HG02642 (cell line): Measurements from ENCODE around the gene SLC66A2.
"Not testable (repeated sequence)": the region's sequence is repeated elsewhere in the genome, so short reads cannot be mapped to it uniquely, and the experiment has no call there.

ENCODE experiments used
- ATAC-seq: cut with Tn5 transposase; IDR thresholded peaks from one replicate; pipeline ENCODE4 v1.9.1; 2021; ENCODE audit warnings: mild to moderate bottlenecking; ENCODE audit not compliant: unreplicated experiment, poor library complexity

Gene SLC66A2

DNA sequence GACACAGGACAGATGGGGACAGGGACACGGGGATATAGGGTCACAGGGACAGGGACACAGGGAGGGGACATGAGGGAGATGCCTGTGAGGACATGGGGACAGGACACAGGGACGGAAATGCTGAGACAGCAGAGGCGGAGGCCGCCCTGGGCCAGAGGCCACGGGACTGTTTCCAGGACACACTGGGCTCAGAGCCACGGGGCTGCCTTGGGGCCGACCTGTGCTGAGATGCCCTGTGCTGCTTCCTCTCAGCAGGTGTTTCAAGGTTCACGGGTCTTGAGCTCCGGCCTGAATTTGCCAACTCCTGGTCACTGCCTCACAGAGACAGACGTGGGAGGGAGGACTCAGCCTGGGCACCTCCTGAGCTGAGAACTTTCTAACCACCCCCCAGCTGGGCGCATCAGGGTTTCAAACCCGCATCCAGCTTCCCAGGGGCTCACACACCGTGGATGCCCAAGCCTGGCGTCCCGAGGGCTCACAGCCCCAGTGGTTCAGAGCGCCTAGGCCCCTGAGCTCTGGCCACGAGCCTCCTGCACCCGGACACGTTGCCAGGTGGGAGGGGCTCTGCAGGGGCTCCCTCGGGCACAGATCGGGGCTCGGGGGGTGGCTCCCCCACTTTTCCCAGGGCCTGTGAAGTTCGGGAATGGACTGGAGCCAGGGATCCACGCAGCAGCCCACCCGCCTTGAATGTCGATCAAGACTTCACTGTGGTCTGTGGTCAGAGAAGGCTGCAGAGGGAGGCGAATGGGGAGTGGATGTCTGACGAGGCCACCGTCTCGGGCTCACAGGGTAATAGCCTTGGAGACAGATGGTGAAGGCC lies 64.1 kb downstream of the SLC66A2 start:
- ATAC-seq, result no peak

DNA sequence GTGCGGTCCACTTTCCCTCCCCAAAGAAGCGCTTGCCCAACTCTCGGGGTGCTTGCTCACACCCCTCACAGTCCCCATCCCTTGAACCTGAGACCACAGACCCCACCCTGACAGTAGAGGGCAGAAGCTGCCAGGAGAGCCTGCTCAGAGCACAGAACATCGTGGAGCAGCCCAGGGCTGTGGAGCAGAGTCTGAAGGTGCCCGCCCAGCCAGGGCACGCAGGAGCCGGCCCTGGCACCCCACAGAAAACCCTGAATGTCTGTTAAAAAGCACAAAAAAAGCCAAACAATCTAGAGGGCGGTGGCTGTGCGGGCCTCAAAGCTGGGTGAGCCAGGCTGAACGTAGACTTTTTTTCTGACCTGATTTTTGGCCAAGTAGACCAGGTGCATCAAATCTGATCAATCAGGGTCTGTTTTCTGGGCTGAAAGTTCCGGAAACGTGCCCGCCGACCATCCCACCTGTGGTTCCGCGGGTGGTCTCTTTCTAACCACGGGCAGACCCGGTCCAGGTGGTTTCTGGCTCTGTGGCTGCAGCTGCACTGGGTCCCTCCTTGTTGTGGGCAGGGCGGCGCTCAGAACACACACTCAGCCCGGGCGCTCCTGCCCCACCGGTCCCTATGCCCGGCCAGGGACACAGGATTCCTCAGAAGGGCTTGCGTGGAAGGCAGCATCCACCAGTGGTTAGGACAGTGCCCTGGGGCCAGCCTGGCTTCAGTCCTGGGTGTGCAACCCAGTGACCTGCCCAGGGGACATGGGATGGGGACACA lies 66.3 kb downstream of the SLC66A2 start:
- ATAC-seq, result no peak

DNA sequence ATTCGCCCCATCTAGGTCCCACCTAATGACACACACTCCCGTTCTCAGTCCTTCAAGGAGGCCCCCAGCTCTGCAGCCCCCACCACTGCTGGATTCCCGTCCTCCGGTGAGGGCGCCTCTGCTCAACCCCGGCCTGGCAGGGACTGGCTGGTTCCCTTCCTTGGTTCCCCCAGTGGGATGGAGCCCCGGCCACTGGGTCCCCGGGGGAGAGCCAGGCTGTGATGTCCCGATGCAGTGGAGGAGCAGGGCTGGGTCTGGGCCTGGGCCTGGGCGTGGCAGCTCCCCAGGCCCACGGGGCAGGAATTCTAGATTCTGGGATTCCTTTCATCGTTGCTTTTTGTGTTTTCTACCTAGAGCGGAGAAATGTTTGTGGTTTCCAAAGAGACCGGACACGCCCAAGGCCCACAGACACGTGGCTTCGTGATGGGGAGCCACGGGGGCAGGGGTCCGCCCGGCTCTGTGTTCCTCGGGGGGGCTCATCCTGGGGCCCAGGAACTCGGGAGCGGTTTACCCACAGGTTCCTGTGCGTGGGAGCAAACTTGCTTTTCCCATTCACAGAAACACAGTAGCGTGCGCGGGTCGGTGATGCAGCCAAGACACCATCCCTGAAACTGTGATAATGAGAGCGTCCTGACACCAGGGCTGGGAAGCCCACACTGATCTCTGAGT lies 67.0 kb downstream of the SLC66A2 start:
- ATAC-seq, result no peak

DNA sequence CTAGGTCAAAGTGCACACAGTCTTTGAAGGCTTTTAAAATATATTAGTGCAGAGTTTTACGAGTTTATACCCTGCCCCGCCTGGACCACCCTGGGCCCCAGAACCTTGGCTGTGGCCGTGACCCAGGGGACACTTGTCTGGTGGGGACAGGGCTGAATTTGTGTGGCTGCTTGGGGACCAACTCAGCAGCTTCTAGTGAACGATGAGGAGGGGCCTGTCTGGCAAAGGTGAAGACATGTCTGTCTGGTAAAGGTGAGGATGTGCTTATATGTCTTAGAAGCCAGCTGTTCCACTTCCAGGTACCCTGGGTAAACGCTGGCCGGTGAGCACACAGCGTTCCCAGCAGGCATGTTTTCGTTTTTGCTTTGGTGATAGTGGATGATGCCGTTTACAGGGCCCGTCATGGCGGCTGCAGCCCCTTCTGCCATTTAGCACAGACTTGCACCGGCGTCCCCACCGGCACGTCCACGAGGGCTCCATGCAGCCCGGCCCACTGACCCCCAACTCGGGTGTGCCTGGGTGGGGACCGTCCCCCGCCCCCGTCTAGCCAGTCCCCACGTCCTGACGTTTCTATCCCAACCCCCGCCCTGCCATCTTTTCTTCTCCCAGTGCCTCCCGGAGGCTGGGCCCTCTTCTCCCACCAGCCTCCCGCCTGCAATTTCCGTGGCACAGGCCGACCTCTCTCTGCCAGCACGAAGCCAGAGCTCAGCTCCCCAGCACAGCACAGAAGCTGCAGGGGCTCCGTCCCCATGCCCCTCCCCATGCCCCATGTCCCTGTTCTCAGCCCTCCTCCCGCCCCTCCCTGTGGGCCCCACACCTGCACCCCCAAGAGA lies 67.8 kb downstream of the SLC66A2 start:
- no peak for ATAC-seq

DNA sequence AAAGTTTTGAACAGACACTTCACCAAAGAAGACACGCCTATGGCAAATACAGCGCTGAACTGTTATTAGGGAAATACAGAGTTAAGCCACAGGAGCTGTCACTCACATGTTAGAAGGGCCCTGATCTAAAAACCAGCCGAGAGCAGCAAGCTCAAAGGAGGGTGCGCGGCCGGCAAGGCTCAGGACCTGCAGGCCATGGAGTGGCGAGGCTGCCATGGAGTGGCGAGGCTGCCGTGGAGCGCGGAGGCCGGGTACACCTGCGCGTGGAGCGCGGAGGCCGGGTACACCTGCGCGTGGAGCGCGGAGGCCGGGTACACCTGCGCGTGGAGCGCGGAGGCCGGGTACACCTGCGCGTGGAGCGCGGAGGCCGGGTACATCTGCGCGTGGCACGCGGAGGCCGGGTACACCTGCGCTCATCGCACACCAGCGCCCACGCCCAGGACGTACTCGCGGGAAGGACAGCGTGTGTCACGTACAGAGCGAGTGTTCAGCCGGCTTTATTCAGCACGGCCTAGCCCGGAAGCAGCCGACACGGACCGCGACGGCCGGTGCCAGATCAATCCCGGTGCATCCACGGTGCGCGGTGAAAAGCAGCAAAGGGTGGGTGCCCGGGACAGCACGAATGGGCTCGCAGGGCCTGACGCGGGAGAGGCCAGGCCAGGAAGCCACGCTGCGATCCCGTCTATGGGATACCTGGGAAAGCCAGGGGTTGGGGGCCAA lies 68.8 kb downstream of the SLC66A2 start:
- no peak for ATAC-seq

DNA sequence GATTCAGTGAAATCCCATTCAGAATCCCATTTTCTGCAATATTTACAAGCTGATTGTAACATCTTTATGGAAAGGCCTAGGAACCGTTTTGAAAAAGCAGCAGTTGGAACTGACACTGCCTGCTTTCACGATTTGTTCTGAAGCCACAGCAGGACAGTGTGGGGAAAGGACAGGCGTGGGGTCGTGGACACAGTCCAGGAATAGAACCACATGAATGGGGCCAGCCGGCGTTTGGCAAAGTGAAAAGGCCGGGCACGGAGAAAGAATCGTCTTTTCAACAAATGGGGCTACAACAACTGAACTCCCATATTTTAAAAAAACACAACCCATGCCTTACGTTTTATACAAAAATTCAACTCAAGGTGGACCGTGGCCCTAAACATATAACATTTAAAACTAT lies 69.8 kb downstream of the SLC66A2 start:
- no peak for ATAC-seq

DNA sequence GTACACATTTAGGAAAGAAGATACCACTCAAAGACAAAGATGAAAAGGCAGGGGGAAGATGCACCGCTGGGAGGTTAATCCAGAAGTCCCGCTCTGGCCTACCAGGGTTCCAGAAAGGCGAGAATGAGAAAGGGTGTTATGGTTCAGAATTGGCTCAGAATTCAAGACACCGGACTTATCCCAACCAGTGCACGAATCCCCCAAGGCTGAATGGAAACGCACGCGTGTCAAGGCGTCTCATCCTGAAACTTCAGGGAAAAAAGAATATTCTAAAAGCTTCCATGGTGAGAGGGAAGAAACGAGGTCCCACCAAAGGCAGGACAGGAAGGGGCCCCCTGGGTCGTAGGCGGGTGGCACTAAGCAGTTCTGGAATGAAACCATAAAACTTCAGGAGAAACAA lies 71.9 kb downstream of the SLC66A2 start:
- ATAC-seq, result no peak

DNA sequence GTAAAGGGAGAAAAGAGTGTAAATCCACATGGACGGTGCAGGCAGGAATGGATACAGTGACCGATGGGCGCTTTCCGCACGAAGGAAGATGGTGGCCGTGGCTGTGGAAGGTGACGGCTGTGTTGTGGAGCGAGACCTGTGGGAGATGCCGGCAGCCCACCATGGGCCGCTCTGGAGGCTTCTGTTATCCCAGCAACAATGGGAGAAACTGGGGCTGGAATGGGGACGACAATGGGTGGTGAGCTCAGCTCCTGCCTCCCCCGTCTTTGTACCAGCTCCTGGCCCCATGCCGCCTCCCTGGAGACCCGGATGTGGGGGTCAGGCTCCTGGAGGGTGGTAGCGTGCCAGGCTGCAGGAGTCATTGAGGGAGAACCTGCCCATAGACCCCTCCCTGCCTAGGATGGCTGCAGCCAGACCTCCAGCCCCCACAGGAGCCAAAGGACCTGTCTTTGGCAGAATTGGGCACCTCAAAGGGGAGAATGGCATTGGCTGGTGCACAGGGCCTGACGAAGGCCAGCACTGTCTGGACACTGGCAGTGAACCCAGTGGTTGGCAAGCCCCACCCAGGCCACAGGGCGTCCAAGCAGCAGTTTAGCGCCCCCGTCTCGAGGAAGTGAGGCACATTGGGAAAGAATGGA lies 72.6 kb downstream of the SLC66A2 start:
- no peak for ATAC-seq

DNA sequence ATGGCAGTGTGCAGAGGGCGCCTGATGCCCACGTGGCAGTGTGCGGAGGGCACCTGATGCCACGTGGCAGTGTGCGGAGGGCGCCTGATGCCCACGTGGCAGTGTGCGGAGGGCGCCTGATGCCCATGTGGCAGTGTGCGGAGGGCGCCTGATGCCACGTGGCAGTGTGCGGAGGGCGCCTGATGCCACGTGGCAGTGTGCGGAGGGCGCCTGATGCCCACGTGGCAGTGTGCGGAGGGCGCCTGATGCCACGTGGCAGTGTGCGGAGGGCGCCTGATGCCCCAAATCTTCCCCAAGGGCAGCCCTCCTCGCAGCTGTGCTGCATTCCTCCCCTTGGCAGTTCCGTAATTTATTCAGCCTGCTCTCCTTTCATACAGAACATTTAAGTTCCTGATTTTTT lies 73.2 kb downstream of the SLC66A2 start:
- not testable (repeated sequence) for ATAC-seq

DNA sequence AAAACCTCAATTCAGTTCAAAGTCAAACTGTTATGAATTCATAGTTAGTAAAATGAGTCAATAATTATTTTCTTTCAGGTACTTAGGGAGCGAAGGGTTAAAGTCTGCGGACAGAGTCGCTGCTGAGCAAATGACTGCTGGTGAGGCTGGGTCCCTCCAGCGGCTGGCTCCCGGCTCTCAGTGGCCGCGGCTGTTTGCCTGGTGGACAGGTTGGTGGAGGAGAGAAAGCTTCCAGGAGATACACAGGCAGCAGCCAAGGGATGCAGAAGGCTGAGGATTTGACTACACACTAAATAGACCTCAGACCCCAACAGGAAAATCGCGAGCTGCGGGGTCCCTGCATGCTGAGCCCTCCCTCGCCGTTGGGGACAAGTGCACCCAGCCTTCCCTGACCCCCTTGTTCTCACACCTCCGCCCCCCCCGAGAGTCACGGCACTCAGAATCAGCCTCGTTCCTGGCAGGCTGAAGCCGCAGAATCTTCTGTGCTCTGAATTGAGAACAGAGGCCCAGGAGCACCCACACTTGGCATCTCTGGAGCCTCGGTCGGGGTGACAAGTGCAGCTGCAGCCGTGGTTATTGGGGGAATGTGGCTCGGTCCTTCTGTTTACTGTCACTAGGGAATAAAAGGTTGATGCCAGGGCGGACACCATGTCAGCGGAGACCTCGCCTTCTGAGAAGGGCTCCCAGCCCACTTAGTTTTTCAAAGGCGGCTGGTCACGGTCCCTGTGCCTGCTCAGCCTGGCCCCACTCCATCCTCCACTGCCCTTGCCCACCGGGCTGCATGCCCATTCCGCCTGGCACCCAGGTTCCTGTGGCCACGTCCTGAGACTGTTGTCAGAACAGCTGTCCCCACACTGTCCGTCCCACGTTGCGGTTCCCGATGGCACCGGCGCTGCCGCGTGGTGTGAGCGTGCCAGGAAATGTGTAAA lies 74.0 kb downstream of the SLC66A2 start:
- ATAC-seq, result no peak

DNA sequence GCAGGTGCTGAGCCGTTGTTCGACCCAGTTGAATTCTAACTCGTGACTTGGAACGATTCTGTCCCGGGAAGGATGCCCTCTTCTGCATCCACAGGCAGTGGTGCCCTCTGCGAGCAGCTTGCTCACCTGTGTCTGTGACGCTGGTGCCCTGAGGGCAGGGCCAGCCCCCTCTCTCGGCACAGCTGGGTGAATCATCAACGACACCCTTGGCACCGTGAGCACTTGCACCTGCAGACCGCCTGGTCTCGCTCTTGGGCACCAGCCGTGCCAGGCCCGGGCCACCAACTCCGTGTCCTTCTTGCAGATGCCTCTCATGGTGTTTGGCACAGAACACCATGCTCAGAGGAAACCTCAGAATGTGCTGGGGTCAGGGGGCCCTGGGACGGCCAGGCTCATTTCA lies 75.0 kb downstream of the SLC66A2 start:
- ATAC-seq, result no peak

DNA sequence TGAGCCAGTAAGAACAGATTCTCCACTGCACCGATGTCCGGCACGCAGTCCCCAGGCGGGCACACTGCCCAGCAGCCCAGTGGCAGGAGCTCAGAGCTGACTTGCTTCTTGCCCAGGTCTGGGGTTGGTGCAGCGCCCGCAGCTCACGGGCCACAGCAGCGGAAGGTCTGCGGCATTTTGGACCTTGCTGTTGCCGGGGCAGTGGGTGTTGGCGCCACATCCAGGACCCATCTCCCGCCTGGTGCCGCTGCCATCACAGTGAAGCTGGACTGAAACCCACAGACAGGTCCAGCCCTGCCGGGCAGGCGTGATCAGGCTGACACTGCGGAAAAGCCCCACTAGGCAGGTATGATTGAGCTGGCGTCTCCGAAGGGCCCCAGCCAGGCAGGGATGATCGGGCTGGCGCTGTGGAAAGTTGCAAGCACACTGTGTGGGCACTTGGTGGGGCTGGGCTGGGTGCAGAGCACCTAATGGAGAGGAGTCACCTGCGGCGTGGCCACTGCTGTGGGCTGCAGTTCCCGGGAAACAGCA lies 75.5 kb downstream of the SLC66A2 start:
- no peak for ATAC-seq

DNA sequence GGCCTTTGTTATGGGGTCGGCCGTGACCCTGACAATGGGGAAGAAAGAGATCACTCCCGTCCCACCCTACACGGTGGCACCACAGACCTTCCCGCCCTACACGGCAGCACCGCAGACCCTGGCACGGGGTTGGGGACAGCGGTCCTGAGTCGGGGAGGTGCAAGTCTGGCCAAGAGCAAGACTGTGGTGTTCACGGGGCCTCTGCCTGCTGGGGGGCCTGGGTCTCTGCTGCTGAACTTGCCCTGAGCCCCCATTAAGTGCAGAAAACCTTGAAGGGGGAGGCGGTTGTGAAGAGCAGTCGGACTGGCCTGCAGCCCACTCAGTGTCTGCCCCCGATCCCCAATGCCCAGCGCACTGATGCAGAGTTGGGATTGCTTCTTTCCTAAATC lies 75.9 kb downstream of the SLC66A2 start:
- no peak for ATAC-seq

DNA sequence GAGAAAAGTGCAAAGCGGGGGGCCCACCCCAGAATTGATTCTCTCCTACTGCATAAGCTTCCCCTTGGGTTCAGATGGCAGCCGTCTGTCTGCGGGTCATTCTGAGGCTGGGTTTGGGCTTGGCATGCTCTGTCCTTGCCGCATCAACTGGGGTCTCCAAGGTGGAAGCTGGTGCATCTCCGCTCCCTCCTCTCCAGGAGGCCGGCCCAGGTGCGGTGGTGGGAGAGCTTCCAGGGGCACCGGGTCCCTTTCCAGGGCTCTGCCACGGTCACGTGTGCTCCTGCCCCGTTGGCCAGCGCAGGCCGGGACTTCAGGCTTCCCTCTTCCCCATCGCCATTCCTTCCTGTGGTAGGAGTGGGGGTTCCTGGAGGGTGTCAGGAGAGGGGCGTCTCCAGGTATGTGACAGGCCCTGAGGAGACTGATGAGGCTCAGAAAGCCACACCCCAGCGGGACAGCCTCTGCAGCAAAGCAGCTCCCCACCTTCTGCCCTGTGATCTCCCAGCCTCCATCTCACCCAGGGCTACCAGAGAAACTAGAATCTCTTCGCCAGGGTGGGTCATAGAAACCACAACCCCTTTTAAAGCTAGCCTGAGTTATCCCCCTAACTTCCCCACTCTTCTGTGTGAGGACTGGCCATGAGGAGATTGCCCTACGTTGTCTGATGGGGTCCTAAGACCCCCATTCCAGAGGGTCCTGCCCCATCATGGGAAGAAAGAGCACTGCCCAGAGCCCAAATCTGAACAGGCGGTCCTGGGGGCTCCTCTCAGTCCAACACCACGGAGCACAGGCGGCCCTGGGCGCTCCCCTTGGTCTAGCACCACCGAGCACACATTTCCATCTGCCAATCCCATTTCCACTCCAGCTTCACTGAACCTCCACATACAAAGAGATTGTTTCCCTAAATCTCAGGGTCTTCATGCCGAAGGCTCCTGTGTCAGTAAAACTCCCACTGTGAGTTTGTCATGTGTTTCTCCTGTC lies 76.6 kb downstream of the SLC66A2 start:
- no peak for ATAC-seq

DNA sequence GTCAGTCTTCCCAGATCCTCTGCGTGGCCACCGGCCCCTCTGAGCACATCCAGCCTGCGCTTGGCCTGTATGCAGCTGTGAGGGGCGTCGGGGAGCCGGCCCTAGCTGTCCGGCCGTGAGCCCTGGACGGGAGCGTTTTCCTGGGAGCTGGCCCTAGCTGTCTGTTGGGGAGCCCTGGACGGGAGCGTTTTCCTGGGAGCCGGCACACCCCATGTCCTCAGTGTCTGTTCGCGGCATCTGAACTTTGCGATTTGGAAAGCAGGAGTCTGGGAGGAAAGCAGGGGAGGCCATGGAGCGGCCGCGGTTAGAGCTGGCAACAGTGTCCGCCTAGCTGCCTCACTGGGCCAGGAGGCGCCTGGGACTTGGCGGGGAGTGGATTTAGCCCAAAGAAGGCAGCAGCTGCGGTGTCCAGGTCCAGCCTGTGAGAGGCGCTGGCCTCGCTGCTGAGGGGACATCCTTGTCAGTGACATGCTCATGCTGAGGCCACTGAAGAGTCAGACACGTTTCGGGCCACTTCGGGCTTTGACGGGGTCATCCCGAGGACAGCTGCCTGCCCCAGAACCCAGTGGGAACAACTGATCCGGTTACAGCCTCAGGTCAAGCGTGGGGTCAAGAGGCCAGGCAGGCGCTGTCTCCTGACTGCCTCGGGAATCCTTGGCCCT lies 77.9 kb downstream of the SLC66A2 start:
- ATAC-seq, result no peak
